ENCODE measurements around the gene ERLIN1.

Gene ERLIN1

DNA sequence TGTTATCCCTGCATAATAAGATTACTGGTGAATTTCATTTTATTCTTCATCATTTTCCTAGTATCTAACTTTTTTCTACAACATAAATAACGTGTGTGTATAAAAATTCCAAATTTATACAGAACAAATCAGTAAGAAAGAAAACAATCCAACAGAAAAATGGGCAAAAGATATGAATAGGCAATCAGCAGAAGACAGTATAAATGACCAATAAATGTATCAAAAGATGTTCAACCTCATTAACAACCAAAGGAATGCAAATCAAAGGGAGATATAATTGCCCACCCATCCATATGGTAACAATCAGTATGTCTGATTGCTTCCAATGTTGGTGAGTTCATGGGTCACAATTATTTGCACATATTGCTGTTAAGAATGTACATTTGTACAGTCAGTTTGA is 13.5 kb downstream of the ERLIN1 start:
- DNase-seq (ENCODE audit: low read depth): no peak

DNA sequence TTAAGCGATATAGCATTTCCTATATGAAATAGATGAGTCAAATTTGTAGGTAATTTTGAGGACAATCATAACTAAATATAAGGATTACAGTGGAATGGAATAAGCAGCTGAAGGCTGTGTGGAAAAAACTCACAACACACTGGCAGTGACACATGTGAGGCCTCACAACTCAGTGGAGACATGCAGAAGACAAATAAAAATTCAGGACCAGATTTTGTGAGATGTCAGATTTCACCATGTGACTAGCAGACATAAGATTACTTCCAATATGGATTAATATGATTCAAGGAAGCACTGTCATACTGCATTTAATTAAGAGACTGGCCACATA is 17.6 kb downstream of the ERLIN1 start:
- DNase-seq (ENCODE audit: low read depth): no peak

GRCh38 chr10:100167553-100168312 is 18.1 kb downstream of the ERLIN1 start:
- no peak for DNase-seq (ENCODE audit: low read depth)

DNA sequence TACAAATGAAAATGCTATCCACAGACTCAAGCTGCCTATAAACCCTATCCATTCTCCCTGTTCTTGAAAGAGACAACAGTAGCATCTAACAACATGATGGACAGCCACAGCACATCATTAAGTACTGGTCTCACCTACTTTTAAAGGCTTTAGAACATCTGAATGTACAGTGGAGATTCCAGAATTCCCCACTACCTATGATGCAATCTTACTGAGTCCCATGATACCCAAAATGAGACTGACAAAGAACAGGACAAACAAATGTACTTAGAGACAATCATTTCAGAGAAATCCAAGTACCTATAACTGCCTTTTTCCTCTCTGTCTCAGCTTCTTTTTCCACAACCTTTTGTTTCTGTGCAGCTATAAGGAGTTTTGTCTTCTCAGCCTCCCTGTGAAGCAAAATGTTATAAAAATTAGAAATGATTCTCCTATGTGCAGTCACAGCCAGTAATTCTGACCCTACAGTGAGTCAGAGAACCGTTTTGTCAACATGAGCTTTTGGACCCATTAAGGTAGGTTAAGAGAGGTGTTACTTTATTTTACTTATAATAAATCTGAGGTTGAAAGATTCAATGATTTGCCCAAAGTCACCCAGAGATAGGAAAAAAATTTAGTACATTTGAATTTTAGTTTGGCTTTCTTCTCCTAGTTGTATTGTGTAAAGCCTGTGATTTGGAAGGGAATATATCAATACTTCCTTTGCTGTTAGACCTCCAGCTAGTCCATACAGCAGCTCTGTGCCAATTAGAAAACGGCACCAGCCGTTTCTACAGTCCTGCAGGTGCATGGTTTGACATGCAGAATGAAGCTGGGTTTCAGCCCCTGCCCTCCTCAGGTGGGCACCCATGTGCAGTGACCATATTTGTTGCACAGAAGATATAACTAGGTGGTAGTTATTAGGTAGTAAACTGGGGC is 21.9 kb downstream of the ERLIN1 start:
- DNase-seq (ENCODE audit: low read depth): no peak

DNA sequence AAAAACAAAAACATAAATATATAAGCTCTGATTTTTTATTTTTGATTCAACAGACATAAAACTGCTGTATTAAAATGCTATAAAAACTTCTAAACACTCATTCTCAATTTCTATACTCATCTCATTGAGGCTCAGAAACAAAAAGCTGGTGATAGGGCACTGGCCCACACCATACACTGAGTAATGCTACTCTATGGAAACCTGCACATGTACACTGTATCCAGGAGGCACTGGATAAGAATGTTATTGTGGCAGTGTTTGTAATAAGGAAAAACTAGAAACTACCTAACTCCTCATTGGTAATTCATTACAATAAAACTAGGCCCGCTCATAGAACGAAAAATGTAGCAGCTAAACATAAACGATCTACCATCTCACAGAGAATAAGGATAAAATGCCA is 23.1 kb downstream of the ERLIN1 start:
- DNase-seq (ENCODE audit: low read depth): no peak

GRCh38 chr10:100158044-100158805 is 27.6 kb downstream of the ERLIN1 start:
- no peak for DNase-seq (ENCODE audit: low read depth)

DNA sequence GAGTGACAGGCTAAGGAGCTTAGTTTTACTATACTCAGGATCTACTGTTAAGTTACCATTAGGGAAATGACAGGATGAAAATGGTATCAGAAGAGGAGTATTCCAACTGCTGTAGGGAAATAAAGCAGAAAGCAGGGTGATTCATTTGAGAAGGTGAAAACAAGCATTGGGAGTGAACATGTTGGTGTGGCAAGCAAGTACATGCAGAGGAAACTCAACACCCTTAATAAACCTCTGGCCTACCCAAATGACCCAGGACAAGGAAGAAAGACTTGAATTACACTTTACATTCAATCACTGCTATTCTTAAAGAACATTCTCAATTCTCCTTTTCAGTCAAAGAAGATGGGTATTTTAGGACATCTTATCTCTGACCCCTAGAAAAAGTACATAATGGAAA is 28.7 kb downstream of the ERLIN1 start:
- DNase-seq (ENCODE audit: low read depth): no peak

- no peak for DNase-seq (ENCODE audit: low read depth)
Observed at GRCh38 chr10:100155936-100156335, 29.9 kb downstream of the ERLIN1 start.

DNA sequence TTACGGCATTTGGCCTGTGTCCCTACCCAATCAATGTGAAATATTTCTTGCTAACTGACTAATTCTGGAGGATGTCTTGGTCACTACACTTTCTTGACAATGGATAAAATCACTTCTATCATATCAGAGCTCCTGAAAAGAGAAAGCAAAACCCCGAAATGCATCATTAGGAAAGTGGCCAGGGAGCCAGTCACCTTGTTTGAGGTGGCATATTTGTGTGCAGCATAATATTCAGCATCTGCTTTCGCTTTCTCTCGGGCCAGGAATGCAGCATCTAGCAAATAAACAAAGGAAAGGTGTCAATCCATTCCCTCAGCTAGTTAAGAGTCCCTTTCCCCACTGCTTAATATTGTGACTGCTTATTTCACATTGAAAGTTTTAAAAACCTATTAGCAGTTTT is 31.2 kb downstream of the ERLIN1 start:
- no peak for DNase-seq (ENCODE audit: low read depth)

GRCh38 chr10:100153239-100153825 is 32.5 kb downstream of the ERLIN1 start:
- no peak for DNase-seq (ENCODE audit: low read depth)

DNA sequence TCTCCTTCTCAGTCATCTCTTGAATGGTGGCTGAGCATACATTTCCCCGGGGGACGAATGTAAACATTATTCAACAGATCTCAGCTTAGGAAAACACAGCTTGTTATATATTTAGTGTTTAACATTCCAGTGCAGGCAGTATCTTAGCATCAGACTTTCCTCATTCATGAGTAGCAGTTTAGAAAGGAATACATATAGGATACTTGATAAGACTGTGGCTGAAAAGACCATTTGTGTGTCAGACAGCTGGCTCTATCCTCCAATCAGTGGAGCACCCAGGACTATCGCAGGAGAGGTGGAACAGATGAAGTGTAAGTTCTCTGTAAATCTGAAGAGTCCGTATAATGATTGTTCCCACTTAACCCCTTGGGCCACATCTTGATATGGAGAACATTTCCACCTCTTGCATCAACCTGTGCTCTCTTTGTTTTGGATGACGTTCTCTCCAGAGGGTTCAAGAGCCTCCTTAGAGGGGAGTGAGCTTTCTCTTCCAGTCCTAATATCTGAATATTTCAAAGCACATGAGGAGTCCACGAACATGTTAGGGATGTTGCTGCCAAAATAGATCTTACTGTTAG is 34.0 kb downstream of the ERLIN1 start:
- DNase-seq (ENCODE audit: low read depth): no peak

DNA sequence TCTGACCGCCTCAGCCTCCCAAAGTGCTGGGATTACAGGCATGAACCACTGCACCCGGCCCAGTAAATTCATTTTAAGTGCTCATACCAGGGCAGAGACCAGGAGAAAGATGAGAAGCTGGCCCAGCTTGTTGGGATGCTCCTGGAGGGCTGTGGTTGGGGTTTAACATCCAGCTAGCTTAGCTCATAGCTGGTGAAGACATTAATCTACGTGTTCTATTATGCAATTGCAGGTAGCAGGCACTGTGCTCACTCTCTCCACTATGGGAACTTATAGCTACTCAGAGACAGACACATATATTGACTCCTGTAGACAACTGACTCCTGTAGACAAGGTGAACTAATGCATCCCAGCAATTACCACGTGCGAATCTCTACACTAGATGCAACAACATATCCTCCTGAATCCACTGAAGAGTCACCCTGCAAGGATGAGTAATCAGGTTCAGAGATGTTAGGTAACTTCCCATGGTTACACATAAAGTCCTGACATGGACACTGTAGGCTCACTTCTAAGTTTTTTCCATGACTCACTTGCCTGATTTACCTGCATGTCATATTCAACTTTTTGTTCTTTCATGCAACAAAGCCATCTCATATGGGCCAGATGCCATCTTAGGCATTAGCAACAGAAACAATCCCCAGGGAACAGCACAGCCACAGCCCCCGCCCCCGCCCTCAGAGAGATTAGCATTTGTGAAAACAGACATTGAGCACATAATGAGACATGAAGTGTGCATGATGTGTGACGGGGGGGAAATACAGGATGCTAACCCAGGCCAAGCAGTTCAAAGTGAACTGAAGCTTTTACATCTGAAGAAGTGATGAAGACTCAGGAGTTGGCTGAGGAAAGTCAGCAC is 37.2 kb downstream of the ERLIN1 start:
- DNase-seq (ENCODE audit: low read depth): no peak

DNA sequence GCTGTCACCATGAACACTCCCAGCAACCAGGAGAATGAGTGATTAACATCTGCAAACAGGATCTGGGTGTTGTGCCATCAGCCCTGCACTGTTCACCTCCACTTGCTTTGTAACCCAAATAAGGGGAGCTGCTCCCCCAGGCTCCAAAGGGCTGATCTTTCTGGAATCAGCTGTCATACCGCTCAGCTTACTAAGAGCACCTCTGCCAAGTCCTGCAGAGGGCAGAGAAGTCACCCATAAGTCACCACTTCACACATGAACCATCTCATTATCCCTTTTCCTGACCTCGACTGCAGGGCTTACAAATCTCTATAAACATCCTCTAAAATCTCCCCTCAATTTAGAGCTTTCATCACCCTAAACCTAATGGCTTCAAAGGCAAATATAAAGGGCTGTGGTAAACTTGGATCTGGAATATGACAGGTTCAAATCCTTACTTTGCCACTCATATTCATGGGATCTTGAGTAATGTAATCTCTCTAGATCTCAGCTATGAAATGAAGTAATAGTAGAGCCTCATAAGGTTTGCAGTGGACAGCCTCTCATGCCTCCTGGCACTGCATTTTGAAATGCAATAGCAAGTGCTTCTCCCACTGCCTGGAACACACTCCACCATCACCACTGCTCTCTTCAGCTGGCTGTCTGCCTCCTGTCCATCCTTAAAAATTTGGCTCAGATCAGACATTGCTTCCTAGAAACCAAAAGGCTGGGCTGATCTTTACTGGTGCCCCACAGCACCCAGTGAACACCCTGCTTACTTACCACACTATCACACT is 38.8 kb downstream of the ERLIN1 start:
- no peak for DNase-seq (ENCODE audit: low read depth)

- DNase-seq (ENCODE audit: low read depth): no peak
Observed at GRCh38 chr10:100146398-100146797, 39.4 kb downstream of the ERLIN1 start.

DNA sequence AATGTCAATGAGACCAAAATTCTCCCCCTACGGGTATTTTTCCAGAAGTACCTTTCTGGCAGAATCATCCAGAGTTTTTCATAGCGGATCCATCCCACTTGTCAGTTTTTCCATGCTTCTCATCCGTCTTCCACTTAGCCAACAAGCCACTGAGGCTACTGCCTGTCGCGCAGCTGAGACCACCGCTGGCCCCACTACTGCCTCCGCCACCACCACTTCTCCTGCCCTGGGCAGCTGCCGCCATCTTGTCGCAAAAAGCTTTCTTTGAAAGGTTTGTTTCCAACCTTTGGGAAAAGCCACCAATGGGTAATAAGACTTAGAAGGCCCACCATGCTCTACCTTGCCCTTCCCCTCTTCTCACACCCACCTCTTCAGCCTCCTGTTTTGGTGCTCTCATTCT is 42.1 kb downstream of the ERLIN1 start:
- no peak for DNase-seq (ENCODE audit: low read depth)

- DNase-seq (ENCODE audit: low read depth): no peak
Observed at GRCh38 chr10:100141446-100142087, 44.3 kb downstream of the ERLIN1 start.

DNA sequence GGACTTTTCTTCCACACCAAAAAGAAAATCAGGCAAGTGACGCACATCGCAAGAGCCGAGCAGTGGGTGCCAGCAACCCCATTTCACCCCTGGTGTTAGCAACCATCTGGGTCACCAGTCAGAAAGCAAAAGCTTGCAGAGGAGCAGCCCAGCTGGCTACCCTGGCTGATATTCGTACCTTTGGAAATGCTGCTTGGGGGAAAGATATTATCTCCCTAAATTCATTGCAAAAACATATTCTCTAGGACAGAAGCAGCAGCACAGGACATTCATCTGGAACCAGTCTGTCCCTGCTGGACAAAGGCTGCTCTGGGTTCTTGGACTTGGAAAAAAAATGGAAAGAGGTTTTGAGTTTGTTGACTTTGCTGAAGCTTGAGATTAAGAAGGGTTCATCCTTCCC is 45.8 kb downstream of the ERLIN1 start:
- no peak for DNase-seq (ENCODE audit: low read depth)

DNA sequence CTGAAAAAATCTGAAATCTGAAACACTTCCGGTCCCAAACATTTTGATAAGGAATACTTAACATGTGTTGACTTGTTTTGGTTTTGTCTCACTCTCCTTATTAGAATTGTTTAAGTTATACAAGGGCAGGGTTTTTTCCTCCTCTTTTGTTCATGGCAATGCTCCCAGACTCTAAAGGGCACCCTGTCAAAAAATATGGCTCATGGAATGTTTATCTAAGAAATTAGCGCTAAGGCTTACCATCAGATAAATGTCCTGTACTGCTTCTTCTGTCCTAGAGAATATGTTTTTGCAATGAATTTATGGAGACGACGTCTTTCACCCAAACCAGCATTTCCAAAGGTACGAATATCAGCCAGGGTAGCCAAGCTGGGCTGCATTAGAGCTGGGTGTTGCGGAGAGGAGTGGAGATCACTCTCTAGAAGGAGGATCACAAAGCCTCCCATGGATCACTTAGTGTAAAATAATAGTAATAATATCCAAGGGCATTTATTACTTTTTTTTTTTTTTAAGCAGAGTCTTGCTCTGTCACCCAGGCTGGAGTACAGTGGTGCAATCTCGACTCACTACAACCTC is 46.8 kb downstream of the ERLIN1 start:
- DNase-seq (ENCODE audit: low read depth): no peak

- DNase-seq (ENCODE audit: low read depth): no peak
Observed at GRCh38 chr10:100135486-100135885, 50.3 kb downstream of the ERLIN1 start.
